Activated gamma-delta T cell treated with anti-CD3 and anti-CD28 coated beads, Interleukin-2, amount 50 U/mL, for 16 hours (primary cell): ENCODE data around the gene SPDYE4.

ENCODE experiments used
- DNase-seq: peaks from one replicate; pipeline ENCODE4 v3.0.0-alpha.2; 2020; ENCODE audit warnings: low read depth

The SPDYE4 gene

GRCh38 chr17:8785547-8786413, 27.4 kb upstream of the SPDYE4 start:
- peak; percentile 54 for DNase-seq

- no peak for DNase-seq
Observed at GRCh38 chr17:8782176-8782575, 23.8 kb upstream of the SPDYE4 start.

- no peak for DNase-seq
Observed at GRCh38 chr17:8781776-8782175, 23.4 kb upstream of the SPDYE4 start.

GRCh38 chr17:8776881-8777280, 18.5 kb upstream of the SPDYE4 start:
- no peak for DNase-seq

- DNase-seq: no peak
Observed at GRCh38 chr17:8776248-8776647, 17.9 kb upstream of the SPDYE4 start.

- DNase-seq: no peak
Observed at GRCh38 chr17:8766731-8767130, 8.4 kb upstream of the SPDYE4 start.

- no peak for DNase-seq
Observed at GRCh38 chr17:8762012-8762411, 3.7 kb upstream of the SPDYE4 start.

- no peak for DNase-seq
Observed at GRCh38 chr17:8757189-8757588, 1.2 kb downstream of the SPDYE4 start.

- no peak for DNase-seq
Observed at GRCh38 chr17:8755590-8756255, 2.6 kb downstream of the SPDYE4 start.

- DNase-seq: no peak
Observed at GRCh38 chr17:8754890-8755289, 3.5 kb downstream of the SPDYE4 start.

- no peak for DNase-seq
Observed at GRCh38 chr17:8753976-8754440, 4.3 kb downstream of the SPDYE4 start.

- no peak for DNase-seq
Observed at GRCh38 chr17:8753136-8753975, 5.0 kb downstream of the SPDYE4 start.

- DNase-seq: no peak
Observed at GRCh38 chr17:8749616-8750015, 8.7 kb downstream of the SPDYE4 start.

GRCh38 chr17:8747742-8748141, 10.6 kb downstream of the SPDYE4 start:
- DNase-seq: no peak

- DNase-seq: no peak
Observed at GRCh38 chr17:8746501-8747236, 11.7 kb downstream of the SPDYE4 start.

- DNase-seq: peak; percentile 75
Observed at GRCh38 chr17:8745586-8746500, 12.5 kb downstream of the SPDYE4 start.

GRCh38 chr17:8744086-8744785, 14.1 kb downstream of the SPDYE4 start:
- no peak for DNase-seq

GRCh38 chr17:8742819-8743218, 15.5 kb downstream of the SPDYE4 start:
- no peak for DNase-seq

- no peak for DNase-seq
Observed at GRCh38 chr17:8742274-8742673, 16.1 kb downstream of the SPDYE4 start.

- DNase-seq: no peak
Observed at GRCh38 chr17:8741771-8742170, 16.6 kb downstream of the SPDYE4 start.
